ENCODE measurements around the gene ABHD12.

- TF ChIP-seq POLR2A (IDR thresholded peaks at IDR 0.05) (no peak), CTCF (IDR thresholded peaks at IDR 0.05) (no peak), POLR2AphosphoS5 (IDR thresholded peaks at IDR 0.05) (no peak), EP300 (IDR thresholded peaks at IDR 0.05) (no peak)
These were observed 103.7 kb downstream of the ABHD12 start for GRCh38 chr20:25286917-25287316.
